MV-4-11 (cell line): ENCODE data around the gene C7.
"Not testable (repeated sequence)": the region's sequence is repeated elsewhere in the genome, so short reads cannot be mapped to it uniquely, and the experiment has no call there.

Source experiments
- DNase-seq: peaks from one replicate; lab custom pipeline; 2025; lab: John Stamatoyannopoulos, UW

C7 gene

DNA sequence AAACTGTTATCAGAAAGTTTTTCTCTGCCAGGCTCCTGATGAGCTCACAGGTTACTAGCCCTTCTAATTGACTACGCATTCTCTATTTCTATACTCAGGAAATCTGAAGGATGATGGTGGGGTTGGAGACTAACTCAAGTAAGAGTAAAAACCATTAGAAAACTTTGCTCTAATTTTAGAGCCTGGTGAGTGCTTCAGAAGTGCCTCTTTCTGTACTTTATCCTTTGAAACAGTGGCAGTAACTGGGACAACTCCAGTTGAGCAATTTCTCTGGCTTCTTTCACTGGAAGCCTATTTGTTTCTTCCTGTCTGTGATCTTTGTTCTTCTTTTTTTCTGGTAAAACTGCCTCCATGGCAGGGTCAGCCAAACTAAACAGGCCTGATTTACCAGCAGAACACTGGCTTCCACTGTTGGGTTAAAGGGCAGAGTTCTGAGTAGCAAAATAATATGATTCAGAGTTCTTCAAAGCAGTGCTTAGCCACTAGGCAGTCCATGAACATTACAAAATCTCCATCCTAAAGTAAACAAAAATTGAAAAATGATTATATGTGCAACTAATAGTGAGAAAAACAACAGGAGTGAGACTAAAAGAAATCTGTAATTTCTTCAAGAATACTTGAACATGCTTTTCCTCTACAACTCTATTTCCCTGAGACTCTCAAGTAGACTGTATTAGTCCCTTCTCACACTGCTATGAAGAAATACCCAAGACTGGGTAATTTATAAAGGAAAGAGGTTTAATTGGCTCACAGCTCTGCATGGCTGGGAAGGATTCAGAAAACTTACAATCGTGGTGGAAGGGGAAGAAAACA is 82.1 kb downstream of the C7 start:
- DNase-seq, result no peak

DNA sequence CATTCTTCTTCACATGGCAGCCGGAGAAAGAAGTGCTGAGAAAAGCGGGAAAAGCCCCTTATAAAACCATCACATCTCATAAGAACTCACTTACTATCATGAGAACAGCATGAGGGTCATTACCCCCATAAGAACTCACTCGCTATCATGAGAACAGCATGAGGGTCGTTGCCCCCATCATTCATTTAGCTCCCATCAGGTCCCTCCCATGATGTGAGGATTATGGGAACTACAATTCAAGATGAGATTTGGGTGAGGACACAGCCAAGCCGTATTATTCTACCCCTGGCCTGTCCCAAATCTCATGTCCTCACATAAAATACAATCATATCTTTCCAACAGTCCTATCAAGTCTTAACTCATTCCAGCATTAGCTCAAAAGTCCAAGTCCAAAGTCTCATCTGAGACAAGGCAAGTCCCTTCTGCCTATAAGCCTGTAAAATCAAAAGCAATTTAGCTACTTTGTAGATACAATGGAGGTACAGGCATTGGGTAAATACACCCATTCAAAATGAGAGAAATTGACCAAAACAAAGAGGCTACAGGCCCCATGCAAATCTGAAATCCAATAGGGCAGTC is 82.8 kb downstream of the C7 start:
- DNase-seq, result no peak

DNA sequence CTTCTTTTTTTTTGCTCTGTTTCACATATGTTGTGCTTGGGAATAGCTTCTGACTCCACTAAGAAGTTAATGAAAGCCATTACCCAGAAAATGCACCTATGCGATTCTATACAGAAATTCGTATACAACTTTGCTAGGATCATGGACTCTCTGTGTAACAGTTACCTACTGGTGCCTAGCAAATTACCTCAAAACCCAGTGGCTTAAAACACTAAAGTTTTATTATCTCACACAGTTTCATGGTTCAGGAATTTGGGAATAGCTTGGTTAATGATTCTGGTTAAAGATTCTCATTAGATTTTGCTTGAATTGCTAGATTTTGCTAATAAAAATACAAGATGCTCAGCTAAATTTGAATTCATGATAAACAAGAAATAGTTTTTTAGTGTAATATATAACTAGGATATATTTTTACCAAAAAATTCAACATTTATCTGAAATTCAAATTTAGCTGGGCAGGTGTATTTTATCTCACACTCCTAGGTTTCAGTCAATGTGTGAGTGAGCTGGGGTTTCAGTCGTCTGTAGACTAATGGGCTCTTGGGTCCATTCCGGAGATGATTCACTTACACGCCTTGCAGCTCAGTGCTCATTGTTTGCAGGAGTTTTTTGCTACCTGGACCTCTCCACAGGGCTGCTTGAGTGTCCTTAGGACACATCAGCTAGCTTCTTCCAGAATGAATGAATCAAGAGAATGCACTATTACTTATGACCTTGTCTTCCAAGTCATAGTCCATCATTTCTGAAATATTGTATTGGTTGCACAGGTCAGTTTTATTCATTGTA is 86.7 kb downstream of the C7 start:
- no peak for DNase-seq

DNA sequence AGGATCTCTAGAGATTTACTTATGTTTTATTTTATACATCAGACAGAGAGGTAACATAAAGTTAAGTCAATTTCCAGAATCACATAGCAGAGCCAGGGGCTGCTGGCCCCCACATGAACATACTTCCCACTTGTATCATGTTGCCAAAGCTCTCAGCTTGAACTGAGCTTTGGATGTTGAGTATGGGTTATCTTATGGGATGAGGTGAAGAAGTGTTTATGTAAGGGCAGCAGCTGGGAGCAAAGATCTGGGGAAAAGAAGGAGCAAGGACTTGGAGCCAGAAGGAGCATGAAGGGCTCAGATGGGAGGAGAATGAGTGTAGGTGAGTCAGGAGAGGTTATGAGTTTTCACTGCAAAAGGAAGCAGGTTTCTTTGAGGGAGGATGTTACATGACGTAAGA is 89.8 kb downstream of the C7 start:
- no peak for DNase-seq

DNA sequence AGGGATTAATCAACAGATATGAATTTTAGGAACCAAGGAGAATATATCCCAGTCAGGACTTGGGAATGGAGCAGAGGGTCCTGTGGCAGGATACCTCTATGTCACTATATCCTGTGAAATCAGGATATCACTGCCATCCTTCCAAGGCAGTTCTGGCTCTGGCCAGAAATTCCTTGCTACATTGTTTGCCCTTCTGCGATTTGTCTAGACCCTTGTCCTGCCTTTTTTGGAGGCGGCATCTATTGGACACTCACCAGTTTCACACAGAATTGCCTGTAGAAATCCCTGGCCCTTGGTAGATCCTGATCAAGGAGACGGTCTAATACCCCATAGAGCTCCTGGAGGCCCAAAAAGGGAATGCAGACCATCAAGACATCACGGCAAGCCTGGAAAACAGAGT is 90.7 kb downstream of the C7 start:
- DNase-seq, result no peak

DNA sequence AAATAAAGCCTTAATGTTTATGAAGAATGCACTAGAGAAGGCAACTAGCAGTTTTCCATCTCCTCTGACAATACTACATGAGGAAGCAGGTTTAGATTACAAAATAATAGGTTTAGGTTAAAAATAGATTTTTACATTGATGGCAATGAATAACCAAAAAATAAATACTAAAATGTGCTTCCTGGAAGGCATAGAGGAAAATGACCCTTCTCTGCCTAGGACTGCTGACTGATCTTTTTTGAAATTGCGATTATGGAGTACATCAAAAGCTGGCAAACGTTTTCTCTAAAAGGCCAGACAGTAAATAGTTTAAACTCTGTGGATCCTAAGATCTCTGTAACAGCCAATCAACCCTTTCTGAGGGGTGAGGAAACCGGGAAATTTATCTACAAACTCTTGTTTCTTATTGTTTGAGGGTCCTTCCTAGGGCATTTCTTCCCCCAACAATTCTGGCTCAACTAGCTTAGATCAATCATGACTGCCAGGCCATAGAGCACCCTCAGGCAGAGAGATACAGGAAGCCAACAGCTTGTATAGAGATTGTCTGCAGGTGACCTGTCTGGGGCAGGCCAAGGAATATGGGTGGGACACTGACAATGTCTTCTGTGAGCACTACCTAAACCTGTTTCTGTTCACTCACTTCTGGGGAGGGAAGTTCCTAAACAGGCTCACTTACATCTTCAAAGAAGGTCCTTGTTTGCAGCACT is 94.5 kb downstream of the C7 start:
- no peak for DNase-seq

DNA sequence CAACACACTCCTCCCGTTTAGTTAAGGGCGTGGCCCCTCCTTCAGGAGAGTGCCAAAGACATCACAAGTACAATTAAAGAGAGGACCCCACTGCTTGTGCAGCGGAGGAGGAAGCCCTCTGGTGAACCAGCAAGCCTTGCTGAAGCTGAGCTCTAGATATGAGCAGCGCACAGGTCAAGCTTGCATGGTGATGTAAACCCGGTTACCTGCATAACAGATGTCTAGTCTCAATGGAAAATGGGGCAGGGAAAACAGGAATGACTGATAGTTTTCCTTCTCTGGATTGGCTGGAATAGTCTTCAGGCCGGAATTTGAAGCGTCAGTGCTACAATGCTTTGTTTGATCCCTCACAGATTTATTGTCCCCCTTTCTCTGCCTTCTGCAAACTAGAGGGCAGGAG is 95.6 kb downstream of the C7 start:
- no peak for DNase-seq

DNA sequence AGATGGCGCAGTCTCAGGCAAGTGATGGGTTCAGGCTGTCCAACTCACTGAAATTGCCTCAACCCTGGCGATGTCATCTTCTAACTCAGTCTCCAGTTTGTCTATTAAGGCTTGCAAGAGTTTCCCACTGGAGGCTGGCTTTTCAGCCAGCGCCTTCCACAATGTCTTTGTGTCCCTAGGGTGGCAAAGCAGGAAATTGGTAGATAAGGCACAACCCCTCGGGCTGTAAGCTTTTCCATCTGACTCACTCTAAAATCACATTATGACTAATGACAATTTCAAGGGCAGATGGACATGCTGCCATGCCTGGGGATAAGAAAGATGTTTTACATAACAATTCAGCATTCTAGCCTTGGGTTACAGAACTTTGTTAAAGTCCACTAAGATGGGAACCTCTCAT is 99.9 kb downstream of the C7 start:
- no peak for DNase-seq

DNA sequence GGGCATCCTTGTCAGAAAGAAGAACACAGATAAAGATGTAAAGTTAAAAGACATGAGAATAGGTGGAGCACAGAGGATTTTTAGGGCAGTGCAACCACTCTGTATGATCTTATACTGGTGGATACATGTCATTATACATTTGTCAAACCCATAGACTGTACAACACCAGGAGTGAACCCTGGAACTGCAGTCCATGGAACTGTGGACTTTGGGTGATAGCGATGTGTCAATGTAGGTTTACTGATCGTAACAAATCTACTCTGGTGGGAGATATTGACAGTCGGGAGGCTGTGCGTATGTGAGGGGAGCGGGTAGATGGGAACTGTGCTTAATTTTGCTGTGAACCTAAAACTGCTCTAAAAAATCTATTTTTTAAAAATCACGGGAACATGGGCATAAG is 101.3 kb downstream of the C7 start:
- DNase-seq, result no peak

DNA sequence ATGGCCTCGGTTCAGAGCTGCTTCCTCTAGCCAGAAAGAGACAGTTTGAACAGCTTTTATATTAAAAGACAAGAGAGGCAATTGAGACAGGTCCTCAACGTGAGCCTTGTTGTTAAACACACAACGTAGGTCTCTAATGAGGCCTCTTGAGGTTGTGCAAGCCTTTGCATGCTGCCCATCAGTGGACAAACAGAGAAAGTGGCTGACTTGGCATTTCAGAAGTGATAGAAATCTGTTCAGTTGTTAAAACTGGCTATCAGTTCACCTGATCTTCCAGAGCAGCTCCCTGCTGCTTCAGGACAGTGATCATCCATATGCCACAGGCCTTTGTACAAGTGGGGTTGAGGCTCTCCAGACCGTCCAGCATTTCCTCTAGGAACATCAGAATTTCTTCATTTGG is 103.0 kb downstream of the C7 start:
- no peak for DNase-seq

DNA sequence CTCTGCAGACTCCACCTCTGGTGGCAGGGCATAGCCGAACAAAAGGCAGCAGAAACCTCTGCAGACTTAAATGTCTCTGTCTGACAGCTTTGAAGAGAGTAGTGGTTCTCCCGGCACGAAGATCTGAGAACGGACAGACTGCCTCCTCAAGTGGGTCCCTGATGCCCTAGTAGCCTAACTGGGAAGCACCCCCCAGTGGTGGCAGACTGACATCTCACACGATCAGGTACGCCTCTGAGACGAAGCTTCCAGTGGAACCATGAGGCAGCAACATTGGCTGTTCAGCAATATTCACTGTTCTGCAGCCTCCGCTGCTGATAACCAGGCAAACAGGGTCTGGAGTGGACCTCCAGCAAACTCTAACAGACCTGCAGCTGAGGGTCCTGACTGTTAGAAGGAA is 113.3 kb downstream of the C7 start:
- not testable (repeated sequence) for DNase-seq
